H1 (cell line): Measurements from ENCODE around the gene PPP1R14B. TPM values are rescaled to one million over a fixed set of nuclear protein-coding genes. Genes with fewer than 3 reads are reported as not detected.

Source experiments
- JUN ChIP-seq: IDR thresholded peaks from 2 replicates; pipeline ENCODE4 v1.6.1; 2011; ENCODE audit warnings: low read depth, mild to moderate bottlenecking, improper control_type of control experiment, low read length
- PHF8 ChIP-seq: fragments of 200-600 bp; sonication (generic); conservative IDR thresholded peaks from 2 replicates; pipeline ENCODE4 v1.7.1; 2012; ENCODE audit warnings: low read depth, mild to moderate bottlenecking, inconsistent platforms, low read length, moderate library complexity
- POU5F1 ChIP-seq: IDR thresholded peaks from 2 replicates; pipeline ENCODE4 v1.6.1; 2011; ENCODE audit warnings: low read depth, mild to moderate bottlenecking, low read length, moderate library complexity
- SRF ChIP-seq: IDR thresholded peaks from 2 replicates; pipeline ENCODE4 v1.6.1; 2011; ENCODE audit warnings: mild to moderate bottlenecking, low read depth, low read length, moderate library complexity
- polyA plus RNA-seq, 7 experiments: library from polyadenylated mRNA; depleted of rRNA in 3 of 7; stranded (reverse) in 5 of 7; unstranded in 2 of 7; fragments of >200 nt in 5 of 7; fragments of 200-250 nt in 2 of 7; gene quantifications; 1 replicate in 5 of 7; 2 replicates in 1 of 7; 4 replicates in 1 of 7; pipeline versions ENCODE4 v1.2.1 to v1.2.3, GENCODE V29; 2011 to 2013; ENCODE audit warnings: missing spikeins in 2 of 7, mixed read lengths in 2 of 7
- total RNA-seq: library from RNA; stranded (reverse); fragmentation: NEBNext Ultra II Directional; extraction: Animal tissue kit (Norgen Biotek cat#: 25700); gene quantifications from 2 replicates; pipeline ENCODE4 v1.2.1, GENCODE V29; 2021

Gene PPP1R14B
- total and polyA plus RNA-seq, 2 of the 8 experiments (the other 6 are each of a cell fraction or from before 2014, with no cell fraction given) = 265 to 419 TPM

GRCh38 chr11:64252003-64252872, 5.5 kb upstream of the PPP1R14B start (continued):
- TF ChIP-seq SRF (peak; percentile 75), POU5F1 (no peak), JUN (no peak), PHF8 (0 out of 2 replicates have a peak, but pooled peaks have one; percentile 12)
